Measurements from ENCODE around the gene ACAT1. TPM values are rescaled to one million over a fixed set of nuclear protein-coding genes. Genes with fewer than 3 reads are reported as not detected.
A peak's percentile ranks its signal among the peaks of the same experiment; 100 is the strongest.

Gene ACAT1
- total and polyA plus RNA-seq, 2 of the 4 experiments (the other 2 are of a cell fraction), result 57.7 to 59.9 TPM

GRCh38 chr11:108160970-108161566 is 39.7 kb downstream of the ACAT1 start:
- no peak for ATAC-seq (ENCODE audit: low read depth)
- no peak overlapping the region for H2BK5ac ChIP-seq (ENCODE audit: low read depth, low read length, poor library complexity, severe bottlenecking)
- H3K9ac ChIP-seq (ENCODE audit: low read depth, low read length), result no peak overlapping the region
- H4K20me1 ChIP-seq (ENCODE audit: insufficient read depth, low read length), result no peaks in the 10 kb centered on the region
- H2BK15ac ChIP-seq (ENCODE audit: low read depth, low read length), result no peak overlapping the region
- H4K5ac ChIP-seq (ENCODE audit: low read depth, low read length), result no peak overlapping the region
- no peak overlapping the region for H4K8ac ChIP-seq (ENCODE audit: low read depth in 2 of 2, low read length in 2 of 2)
- WGBS, 2 experiments (ENCODE audit: extremely low coverage in 2 of 2, insufficient read length in 1 of 2), result no CpG with 5 or more reads among the region's 5 CpGs
- TF ChIP-seq POLR2A (IDR thresholded peaks at IDR 0.05; ENCODE audit: low read depth, low read length), result no peak
- TF ChIP-seq MAFK (IDR thresholded peaks at IDR 0.05; ENCODE audit: low read depth, low read length), result no peak
- TF ChIP-seq FOS (IDR thresholded peaks at IDR 0.05; ENCODE audit: low read depth, low read length), result no peak
- no peak for TF ChIP-seq CHD1 (IDR thresholded peaks at IDR 0.05; ENCODE audit: low read depth, low read length)
- no peak for TF ChIP-seq MXI1 (IDR thresholded peaks at IDR 0.05; ENCODE audit: borderline replicate concordance, low read depth, low read length)
- no peak for TF ChIP-seq RAD21 (IDR thresholded peaks at IDR 0.05; ENCODE audit: low read length)
- no peak for TF ChIP-seq NFE2L2 (IDR thresholded peaks at IDR 0.05; ENCODE audit: low read depth, low read length)
- TF ChIP-seq, protein P1, sequence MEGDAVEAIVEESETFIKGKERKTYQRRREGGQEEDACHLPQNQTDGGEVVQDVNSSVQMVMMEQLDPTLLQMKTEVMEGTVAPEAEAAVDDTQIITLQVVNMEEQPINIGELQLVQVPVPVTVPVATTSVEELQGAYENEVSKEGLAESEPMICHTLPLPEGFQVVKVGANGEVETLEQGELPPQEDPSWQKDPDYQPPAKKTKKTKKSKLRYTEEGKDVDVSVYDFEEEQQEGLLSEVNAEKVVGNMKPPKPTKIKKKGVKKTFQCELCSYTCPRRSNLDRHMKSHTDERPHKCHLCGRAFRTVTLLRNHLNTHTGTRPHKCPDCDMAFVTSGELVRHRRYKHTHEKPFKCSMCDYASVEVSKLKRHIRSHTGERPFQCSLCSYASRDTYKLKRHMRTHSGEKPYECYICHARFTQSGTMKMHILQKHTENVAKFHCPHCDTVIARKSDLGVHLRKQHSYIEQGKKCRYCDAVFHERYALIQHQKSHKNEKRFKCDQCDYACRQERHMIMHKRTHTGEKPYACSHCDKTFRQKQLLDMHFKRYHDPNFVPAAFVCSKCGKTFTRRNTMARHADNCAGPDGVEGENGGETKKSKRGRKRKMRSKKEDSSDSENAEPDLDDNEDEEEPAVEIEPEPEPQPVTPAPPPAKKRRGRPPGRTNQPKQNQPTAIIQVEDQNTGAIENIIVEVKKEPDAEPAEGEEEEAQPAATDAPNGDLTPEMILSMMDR (conservative IDR thresholded peaks at IDR 0.05; ENCODE audit: low read depth, low read length), result no peak
- TF ChIP-seq CEBPB (IDR thresholded peaks at IDR 0.05; ENCODE audit: low read depth, low read length), result no peak
- TF ChIP-seq RFX5 (IDR thresholded peaks at IDR 0.05; ENCODE audit: low read depth, low read length), result no peak
- no peak for TF ChIP-seq RCOR1 (IDR thresholded peaks at IDR 0.05; ENCODE audit: insufficient replicate concordance, low read length)
- TF ChIP-seq SMC3 (IDR thresholded peaks at IDR 0.05; ENCODE audit: low read depth, low read length), result no peak
- TF ChIP-seq BHLHE40 (IDR thresholded peaks at IDR 0.05; ENCODE audit: low read depth, low read length), result no peak
- no peak overlapping the region for H3K18ac ChIP-seq (ENCODE audit: low read depth, low read length)
- no peak overlapping the region for H3K4me3 ChIP-seq (ENCODE audit: insufficient read depth, low read depth, low read length)
- no peaks in the 10 kb centered on the region; the same call in 1 of the 2 replicates for H3K9me1 ChIP-seq (ENCODE audit: insufficient read depth, low read length)
- H3K4me1 ChIP-seq (ENCODE audit: control insufficient read depth, insufficient read depth, low read length), result no peaks in the 10 kb centered on the region
- H4K91ac ChIP-seq (ENCODE audit: insufficient read depth, low read depth, low read length), result no peak overlapping the region
- H2AK5ac ChIP-seq (ENCODE audit: low read depth, low read length), result no peak overlapping the region
- intact Hi-C loops (cut with micrococcal nuclease) (no loop called here), dilution Hi-C loops (cut with HindIII; ENCODE audit: low sequenced_read_pairs, unreplicated experiment) (no loop called here), in situ Hi-C loops (cut with MboI; ENCODE audit: low sequenced_read_pairs) (no loop called here)
- H2AFZ ChIP-seq (replicated peaks; ENCODE audit: low read length, poor library complexity), result no peak overlapping the region
- DNase-seq, result no peak
- H2AK9ac ChIP-seq (replicated peaks; ENCODE audit: low read depth, low read length, poor library complexity), result no peak overlapping the region
- H3K79me1 ChIP-seq (ENCODE audit: low read depth in 1 of 2, low read length in 2 of 2), result no peaks in the 10 kb centered on the region
- H3K36me3 ChIP-seq (ENCODE audit: control insufficient read depth, insufficient read depth, low read length), result peaks cover 12% of the 10 kb centered on the region
- no peaks in the 10 kb centered on the region for H3K9me3 ChIP-seq (ENCODE audit: control insufficient read depth, insufficient read depth, low read length)
- no peaks in the 10 kb centered on the region for H3K27me3 ChIP-seq (ENCODE audit: control insufficient read depth, insufficient read depth, low read length)
- ChIA-PET CTCF (interaction anchor here (1.7 kb wide), 1 partner anchor 10 kb away, joined by 4 read pairs; no protein-coding TSS in a partner anchor), POLR2A (ENCODE audit: unreplicated experiment) (no interaction called here)
- no peak overlapping the region for H2BK20ac ChIP-seq (ENCODE audit: low read depth, low read length)
- TSS peak; percentile 74 for BruUV-seq (replicated peaks)
- H3K14ac ChIP-seq (replicated peaks; ENCODE audit: low read depth, low read length), result no peak overlapping the region
- H2BK120ac ChIP-seq (ENCODE audit: low read depth, low read length), result no peak overlapping the region
- no peak overlapping the region for H3K27ac ChIP-seq (ENCODE audit: insufficient read depth, low read length)
- H3K56ac ChIP-seq (ENCODE audit: extremely low read depth, insufficient read depth, low read length), result no peak overlapping the region
- no peak overlapping the region for H3K4me2 ChIP-seq (ENCODE audit: low read depth, low read length)
- no peak overlapping the region for H3K4ac ChIP-seq (ENCODE audit: low read depth, low read length)
- H3K23ac ChIP-seq (ENCODE audit: low read depth, low read length), result no peak overlapping the region

Measured in IMR-90 (cell line).